Sigmoid colon (tissue), 7 donors: ENCODE results near the gene KIFC1. TPM values are rescaled to one million over a fixed set of nuclear protein-coding genes. Genes with fewer than 3 reads are reported as not detected.
A peak's percentile ranks its signal among the peaks of the same experiment; 100 is the strongest.

Source experiments
- DNase-seq: peaks from one replicate; pipeline ENCODE4 v3.0.0-alpha.2; 2019
- H3K27ac ChIP-seq, 4 donors: fragments of 200-600 bp; sonication (generic); one replicate each; pipeline ENCODE4 v1.5.1; 2016 to 2019; ENCODE audit warnings: mild to moderate bottlenecking in 1 of 4
- H3K27me3 ChIP-seq, 3 donors: fragments of 200-600 bp; sonication (generic); one replicate each; pipeline ENCODE4 v1.5.1; 2019; ENCODE audit warnings: mild to moderate bottlenecking in 1 of 3
- H3K36me3 ChIP-seq, 4 donors: fragments of 200-600 bp; sonication (generic); one replicate each; pipeline ENCODE4 v1.5.1; 2016 to 2019
- H3K4me1 ChIP-seq, 4 donors: fragments of 200-600 bp; sonication (generic); one replicate each; pipeline ENCODE4 v1.5.1; 2017 to 2019
- H3K4me3 ChIP-seq, 4 donors: fragments of 200-600 bp; sonication (generic); one replicate each; pipeline ENCODE4 v1.5.1; 2017 to 2019; ENCODE audit warnings: mild to moderate bottlenecking in 2 of 4, moderate library complexity in 1 of 4
- H3K9me3 ChIP-seq, 4 donors: fragments of 200-600 bp in 3 of 4; sonication (generic) in 3 of 4; one replicate each; pipeline versions ENCODE4 v1.5.1 to v1.6.1; 2013 to 2019
- CTCF ChIP-seq, 4 experiments: fragments of 450-650 bp in 3 of 4; fragments of 200-600 bp in 1 of 4; IDR thresholded peaks; one replicate each; pipeline ENCODE4 v1.5.1; 2016 to 2019; ENCODE audit warnings: antibody characterized with exemption in 4 of 4, mild to moderate bottlenecking in 3 of 4, moderate library complexity in 2 of 4
- EP300 ChIP-seq, 4 donors: sonication (generic); formaldehyde crosslinking; IDR thresholded peaks; one replicate each; pipeline ENCODE4 v1.6.1; 2017; ENCODE audit warnings: antibody characterized with exemption in 4 of 4
- POLR2A ChIP-seq, 2 donors: fragments of 450-650 bp; IDR thresholded peaks; one replicate each; pipeline ENCODE4 v1.6.1; 2016; ENCODE audit warnings: antibody characterized with exemption in 2 of 2, mild to moderate bottlenecking in 2 of 2, moderate library complexity in 2 of 2
- POLR2AphosphoS5 ChIP-seq, 4 donors: sonication (generic); formaldehyde crosslinking; IDR thresholded peaks; one replicate each; pipeline ENCODE4 v1.6.1; 2017; ENCODE audit warnings: antibody characterized with exemption in 4 of 4
- WGBS, 2 donors: extraction: QIAGEN DNeasy Blood & Tissue Kit; methylation state at CpG; one replicate each; pipeline ENCODE4 v1.1.7; 2013; 5-methylcytosine and 5-hydroxymethylcytosine counted together
- intact Hi-C: fragments of 100-400 bp; cut with DNase I; formaldehyde crosslinking; loops from one replicate; pipeline ENCODE4 v1.15.1; 2023
- polyA plus RNA-seq, 3 donors: library from polyadenylated mRNA; stranded (reverse); fragments of 200-250 nt; gene quantifications; one replicate each; pipeline ENCODE4 v1.2.3, GENCODE V29; 2013
- total RNA-seq, 4 donors: library from RNA; depleted of rRNA; stranded (reverse); fragments of >200 nt; gene quantifications; one replicate each; pipeline ENCODE4 v1.1.0, GENCODE V29; 2016
- donor health status: healthy with polysubstance abuse.
- donor health status: Bipolar disorder and iron deficiency.
- donor health status: healthy.

The KIFC1 gene
- total and polyA plus RNA-seq, 7 donors, result 0.49 to 23.0 (median 1.8) TPM

- no peaks in the 10 kb centered on the region for H3K27me3 ChIP-seq
- no peak for DNase-seq
- peaks cover 0 to 30% (median 20%) of the 10 kb centered on the region in 4 donors for H3K4me1 ChIP-seq
- H3K27ac ChIP-seq, result peak overlapping the region; percentile 81 to 88 (median 86)
- TF ChIP-seq CTCF (IDR thresholded peaks at IDR 0.05) (no peak), POLR2AphosphoS5 (IDR thresholded peaks at IDR 0.05) (no peak), POLR2A (IDR thresholded peaks at IDR 0.05) (no peak), EP300 (IDR thresholded peaks at IDR 0.05) (no peak)
- no peaks in the 10 kb centered on the region for H3K9me3 ChIP-seq
- intact Hi-C loops, result loop anchor here (2.0 to 5.0 kb wide), 2 partner anchors 63 to 119 kb away; partner anchors contain the start of gene KIFC1
- WGBS, 2 donors, result 1% methylated on average over 12 of the region's 12 CpGs
- peak overlapping the region; percentile 71 to 90 (median 76) for H3K4me3 ChIP-seq
- H3K36me3 ChIP-seq, result peaks cover 0 to 24% (median 4%) of the 10 kb centered on the region in 4 donors
Measured at GRCh38 chr6:33453393-33454008, 61.9 kb downstream of the KIFC1 start.

- H3K4me3 ChIP-seq, result peak within 1 kb of the TSS; percentile 71 to 90 (median 76)
- peaks cover 0 to 17% (median 2%) of the 10 kb centered on the region in 4 donors for H3K36me3 ChIP-seq
- no peaks in the 10 kb centered on the region for H3K9me3 ChIP-seq
- H3K27me3 ChIP-seq, result no peaks in the 10 kb centered on the region
- peak; percentile 99 for DNase-seq
- WGBS, 2 donors, result 0% methylated on average over 65 of the region's 65 CpGs
- TF ChIP-seq POLR2AphosphoS5 (IDR thresholded peaks at IDR 0.05), result peak; percentile 94 to 96 (median 95)
- no peak for TF ChIP-seq EP300 (IDR thresholded peaks at IDR 0.05)
- TF ChIP-seq POLR2A (IDR thresholded peaks at IDR 0.05), result peak; percentile 70 to 91
- no peak for TF ChIP-seq CTCF (IDR thresholded peaks at IDR 0.05)
- H3K4me1 ChIP-seq, result peaks cover 0 to 30% (median 20%) of the 10 kb centered on the region in 4 donors
- peak within 1 kb of the TSS; percentile 81 to 88 (median 86) for H3K27ac ChIP-seq
- intact Hi-C loops, result loop anchor here (2.0 to 5.0 kb wide), 2 partner anchors 63 to 118 kb away; partner anchors contain the start of gene KIFC1
Measured at GRCh38 chr6:33454009-33454946, 62.7 kb downstream of the KIFC1 start, which contains the start of gene ZBTB9. TSS of gene ZBTB9 (plus strand) at chr6:33454576. CDS start at chr6:33455101, 525 bp downstream.

GRCh38 chr6:33455051-33455450 lies 63.4 kb downstream of the KIFC1 start:
- no peak for DNase-seq
- intact Hi-C loops, result loop anchor here (2.0 kb wide), 1 partner anchor 64 kb away; the partner anchor contains the start of gene KIFC1

More at GRCh38 chr6:33455051-33455450, 63.4 kb downstream of the KIFC1 start:
- Histone ChIP-seq H3K9me3 (no peaks in the 10 kb centered on the region), H3K4me3 (peak overlapping the region; percentile 71 to 90 (median 76)), H3K4me1 (peaks cover 0 to 30% (median 20%) of the 10 kb centered on the region in 4 donors), H3K27me3 (no peaks in the 10 kb centered on the region), H3K36me3 (peaks cover 0 to 17% (median 2%) of the 10 kb centered on the region in 4 donors), H3K27ac (peak overlapping the region in 3 of 4 donors; percentile 81 to 88 (median 85))
- WGBS, 2 donors, result 43 to 51% methylated on average over 16 of the region's 16 CpGs
- TF ChIP-seq EP300 (IDR thresholded peaks at IDR 0.05), result no peak
- TF ChIP-seq POLR2A (IDR thresholded peaks at IDR 0.05), result no peak
- TF ChIP-seq CTCF (IDR thresholded peaks at IDR 0.05), result no peak
- TF ChIP-seq POLR2AphosphoS5 (IDR thresholded peaks at IDR 0.05), result no peak
